ENCODE data around the gene TNS1. TPM values are rescaled to one million over a fixed set of nuclear protein-coding genes. Genes with fewer than 3 reads are reported as not detected.
"Not testable (repeated sequence)": the region's sequence is repeated elsewhere in the genome, so short reads cannot be mapped to it uniquely, and the experiment has no call there.

TNS1 gene
- 10 to 100 TPM; 57.5 to 82.9 (median 63.6) TPM for polyA plus RNA-seq (ENCODE audit: insufficient read length in 4 of 4)

- DNase-seq (ENCODE audit: low read depth in 4 of 4, low spot score in 3 of 4), result no peak
Observed at GRCh38 chr2:218002845-218003180, at the start of gene TNS1. Gene TNS1, minus strand, starts transcription at chr2:218002995. Its CDS starts 123 bp downstream, at chr2:218002872.

- no peak for DNase-seq (ENCODE audit: low read depth in 4 of 4, low spot score in 3 of 4)
Observed at GRCh38 chr2:218051903-218052302, 49.1 kb upstream of the TNS1 start.

- no peak for DNase-seq (ENCODE audit: low read depth in 4 of 4, low spot score in 3 of 4)
Observed at GRCh38 chr2:218047536-218048225, 44.9 kb upstream of the TNS1 start.

- DNase-seq (ENCODE audit: low read depth in 4 of 4, low spot score in 3 of 4), result no peak
Observed at GRCh38 chr2:218046238-218046637, 43.4 kb upstream of the TNS1 start.

- DNase-seq (ENCODE audit: low read depth in 4 of 4, low spot score in 3 of 4), result not testable (repeated sequence)
Observed at GRCh38 chr2:218044599-218044998, 41.8 kb upstream of the TNS1 start.

GRCh38 chr2:218043701-218044109 is 40.9 kb upstream of the TNS1 start:
- no peak for DNase-seq (ENCODE audit: low read depth in 4 of 4, low spot score in 3 of 4)

GRCh38 chr2:218043100-218043499 is 40.3 kb upstream of the TNS1 start:
- DNase-seq (ENCODE audit: low read depth in 4 of 4, low spot score in 3 of 4), result no peak

GRCh38 chr2:218041302-218042168 is 38.7 kb upstream of the TNS1 start:
- no peak for DNase-seq (ENCODE audit: low read depth in 4 of 4, low spot score in 3 of 4)

GRCh38 chr2:218040883-218041282 is 38.1 kb upstream of the TNS1 start:
- no peak for DNase-seq (ENCODE audit: low read depth in 4 of 4, low spot score in 3 of 4)

- no peak for DNase-seq (ENCODE audit: low read depth in 4 of 4, low spot score in 3 of 4)
Observed at GRCh38 chr2:218039171-218039570, 36.4 kb upstream of the TNS1 start.

GRCh38 chr2:218036371-218036770 is 33.6 kb upstream of the TNS1 start:
- DNase-seq (ENCODE audit: low read depth in 4 of 4, low spot score in 3 of 4), result no peak

- DNase-seq (ENCODE audit: low read depth in 4 of 4, low spot score in 3 of 4), result no peak
Observed at GRCh38 chr2:218035463-218036100, 32.8 kb upstream of the TNS1 start.

- DNase-seq (ENCODE audit: low read depth in 4 of 4, low spot score in 3 of 4), result peak in 1 of 4 donors; percentile 66
Observed at GRCh38 chr2:218034497-218035213, 31.9 kb upstream of the TNS1 start.

- no peak for DNase-seq (ENCODE audit: low read depth in 4 of 4, low spot score in 3 of 4)
Observed at GRCh38 chr2:218033590-218034496, 31.0 kb upstream of the TNS1 start.

GRCh38 chr2:218033208-218033589 is 30.4 kb upstream of the TNS1 start:
- no peak for DNase-seq (ENCODE audit: low read depth in 4 of 4, low spot score in 3 of 4)

GRCh38 chr2:218032336-218033171 is 29.8 kb upstream of the TNS1 start:
- no peak for DNase-seq (ENCODE audit: low read depth in 4 of 4, low spot score in 3 of 4)

GRCh38 chr2:218031771-218032257 is 29.0 kb upstream of the TNS1 start:
- DNase-seq (ENCODE audit: low read depth in 4 of 4, low spot score in 3 of 4), result no peak

- DNase-seq (ENCODE audit: low read depth in 4 of 4, low spot score in 3 of 4), result no peak
Observed at GRCh38 chr2:218031261-218031660, 28.5 kb upstream of the TNS1 start.
